ENCODE data around the gene KCNJ5. TPM values are rescaled to one million over a fixed set of nuclear protein-coding genes. Genes with fewer than 3 reads are reported as not detected.

KCNJ5 gene
- total and polyA plus RNA-seq, 2 of the 4 experiments (the other 2 are of a cell fraction) = 0.07 to 0.18 TPM

DNA sequence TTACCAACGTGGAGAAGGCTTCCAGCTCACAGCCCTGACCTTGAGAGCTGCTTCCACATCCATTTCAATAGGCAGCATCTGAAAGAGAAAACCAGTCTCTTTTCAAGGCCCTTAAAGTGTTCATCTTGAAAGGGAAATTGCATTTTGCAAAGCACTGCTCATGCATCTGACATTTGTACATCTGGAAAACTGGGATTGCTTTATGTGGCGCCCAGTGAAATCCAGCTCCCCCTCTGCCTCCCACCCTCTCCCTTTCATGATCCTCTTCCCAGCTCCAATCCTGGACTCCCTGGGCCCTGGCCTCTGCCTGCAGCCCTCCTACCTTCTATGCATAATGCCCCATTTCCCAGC is 34.1 kb downstream of the KCNJ5 start:
- no peak overlapping the region for H4K8ac ChIP-seq (ENCODE audit: low read depth in 2 of 2, low read length in 2 of 2)
- H4K5ac ChIP-seq (ENCODE audit: low read depth, low read length) = no peak overlapping the region
- H3K9ac ChIP-seq (ENCODE audit: low read depth, low read length) = no peak overlapping the region
- H3K14ac ChIP-seq (replicated peaks; ENCODE audit: low read depth, low read length) = no peak overlapping the region
- no peak overlapping the region for H2AFZ ChIP-seq (replicated peaks; ENCODE audit: low read length, poor library complexity)
- peaks cover 29% of the 10 kb centered on the region for H3K27me3 ChIP-seq (ENCODE audit: control insufficient read depth, insufficient read depth, low read length)
- H3K56ac ChIP-seq (ENCODE audit: extremely low read depth, insufficient read depth, low read length) = no peak overlapping the region
- ATAC-seq (ENCODE audit: low read depth) (no peak), DNase-seq (no peak)
- no peak overlapping the region for H3K18ac ChIP-seq (ENCODE audit: low read depth, low read length)
- POLR2A ChIA-PET (ENCODE audit: unreplicated experiment) = no interaction called here
- H3K9me3 ChIP-seq (ENCODE audit: control insufficient read depth, insufficient read depth, low read length) = no peaks in the 10 kb centered on the region
- no peak overlapping the region for H2AK9ac ChIP-seq (replicated peaks; ENCODE audit: low read depth, low read length, poor library complexity)
- no TSS peak for BruUV-seq (replicated peaks)
- CTCF ChIA-PET = interaction anchor here (1.1 kb wide), 1 partner anchor 41 kb away, joined by 3 read pairs; no protein-coding TSS in a partner anchor
- H3K79me1 ChIP-seq (ENCODE audit: low read depth in 1 of 2, low read length in 2 of 2) = no peaks in the 10 kb centered on the region
- H2BK5ac ChIP-seq (ENCODE audit: low read depth, low read length, poor library complexity, severe bottlenecking) = no peak overlapping the region
- no peaks in the 10 kb centered on the region for H3K9me1 ChIP-seq (ENCODE audit: insufficient read depth, low read length)
- H2BK15ac ChIP-seq (ENCODE audit: low read depth, low read length) = no peak overlapping the region
- intact Hi-C loops (cut with micrococcal nuclease) = no loop called here
- H3K36me3 ChIP-seq (ENCODE audit: control insufficient read depth, insufficient read depth, low read length) = no peaks in the 10 kb centered on the region
- no peak overlapping the region for H3K23ac ChIP-seq (ENCODE audit: low read depth, low read length)
- no peak overlapping the region for H2BK120ac ChIP-seq (ENCODE audit: low read depth, low read length)
- no peak overlapping the region for H3K4me2 ChIP-seq (ENCODE audit: low read depth, low read length)
- no peak overlapping the region for H3K4me3 ChIP-seq (ENCODE audit: insufficient read depth, low read depth, low read length)
- no peak overlapping the region for H2AK5ac ChIP-seq (ENCODE audit: low read depth, low read length)
- no peaks in the 10 kb centered on the region for H4K20me1 ChIP-seq (ENCODE audit: insufficient read depth, low read length)
- H3K4ac ChIP-seq (ENCODE audit: low read depth, low read length) = no peak overlapping the region
- H4K91ac ChIP-seq (ENCODE audit: insufficient read depth, low read depth, low read length) = no peak overlapping the region
- H3K27ac ChIP-seq (ENCODE audit: insufficient read depth, low read length) = no peak overlapping the region
- no peak overlapping the region for H2BK20ac ChIP-seq (ENCODE audit: low read depth, low read length)
- dilution Hi-C loops (cut with HindIII; ENCODE audit: low sequenced_read_pairs, unreplicated experiment) = no loop called here
- TF ChIP-seq FOS (IDR thresholded peaks at IDR 0.05; ENCODE audit: low read depth, low read length) (no peak), RCOR1 (IDR thresholded peaks at IDR 0.05; ENCODE audit: insufficient replicate concordance, low read length) (no peak), SMC3 (IDR thresholded peaks at IDR 0.05; ENCODE audit: low read depth, low read length) (no peak), BHLHE40 (IDR thresholded peaks at IDR 0.05; ENCODE audit: low read depth, low read length) (no peak)
- TF ChIP-seq, protein P1, sequence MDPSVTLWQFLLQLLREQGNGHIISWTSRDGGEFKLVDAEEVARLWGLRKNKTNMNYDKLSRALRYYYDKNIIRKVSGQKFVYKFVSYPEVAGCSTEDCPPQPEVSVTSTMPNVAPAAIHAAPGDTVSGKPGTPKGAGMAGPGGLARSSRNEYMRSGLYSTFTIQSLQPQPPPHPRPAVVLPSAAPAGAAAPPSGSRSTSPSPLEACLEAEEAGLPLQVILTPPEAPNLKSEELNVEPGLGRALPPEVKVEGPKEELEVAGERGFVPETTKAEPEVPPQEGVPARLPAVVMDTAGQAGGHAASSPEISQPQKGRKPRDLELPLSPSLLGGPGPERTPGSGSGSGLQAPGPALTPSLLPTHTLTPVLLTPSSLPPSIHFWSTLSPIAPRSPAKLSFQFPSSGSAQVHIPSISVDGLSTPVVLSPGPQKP (IDR thresholded peaks at IDR 0.05; ENCODE audit: borderline replicate concordance, low read depth, low read length) = no peak
- TF ChIP-seq, protein P2, sequence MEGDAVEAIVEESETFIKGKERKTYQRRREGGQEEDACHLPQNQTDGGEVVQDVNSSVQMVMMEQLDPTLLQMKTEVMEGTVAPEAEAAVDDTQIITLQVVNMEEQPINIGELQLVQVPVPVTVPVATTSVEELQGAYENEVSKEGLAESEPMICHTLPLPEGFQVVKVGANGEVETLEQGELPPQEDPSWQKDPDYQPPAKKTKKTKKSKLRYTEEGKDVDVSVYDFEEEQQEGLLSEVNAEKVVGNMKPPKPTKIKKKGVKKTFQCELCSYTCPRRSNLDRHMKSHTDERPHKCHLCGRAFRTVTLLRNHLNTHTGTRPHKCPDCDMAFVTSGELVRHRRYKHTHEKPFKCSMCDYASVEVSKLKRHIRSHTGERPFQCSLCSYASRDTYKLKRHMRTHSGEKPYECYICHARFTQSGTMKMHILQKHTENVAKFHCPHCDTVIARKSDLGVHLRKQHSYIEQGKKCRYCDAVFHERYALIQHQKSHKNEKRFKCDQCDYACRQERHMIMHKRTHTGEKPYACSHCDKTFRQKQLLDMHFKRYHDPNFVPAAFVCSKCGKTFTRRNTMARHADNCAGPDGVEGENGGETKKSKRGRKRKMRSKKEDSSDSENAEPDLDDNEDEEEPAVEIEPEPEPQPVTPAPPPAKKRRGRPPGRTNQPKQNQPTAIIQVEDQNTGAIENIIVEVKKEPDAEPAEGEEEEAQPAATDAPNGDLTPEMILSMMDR (conservative IDR thresholded peaks at IDR 0.05; ENCODE audit: low read depth, low read length) = no peak
- WGBS, 2 experiments (ENCODE audit: extremely low coverage in 2 of 2, insufficient read length in 1 of 2) = 78% methylated on average over 1 of the region's 2 CpGs; no CpG with 5 or more reads in 1 of the 2 experiments
- in situ Hi-C loops (cut with MboI; ENCODE audit: low sequenced_read_pairs) = no loop called here
- H3K4me1 ChIP-seq (ENCODE audit: control insufficient read depth, insufficient read depth, low read length) = peaks cover 3% of the 10 kb centered on the region; the same call in 1 of the 2 replicates
